Adrenal gland (tissue), 12 donors: ENCODE measurements around the gene AK4. TPM values are rescaled to one million over a fixed set of nuclear protein-coding genes. Genes with fewer than 3 reads are reported as not detected.

Experiments
- DNase-seq, 7 donors: peaks; one replicate each; pipeline ENCODE4 v3.0.0-alpha.2; 2019 to 2020
- H3K27ac ChIP-seq, 5 donors: fragments of 200-600 bp; sonication (generic) in 4 of 5; 1 replicate in 3 of 5; 2 replicates in 2 of 5; pipeline versions ENCODE4 v1.5.1 to v1.8.0; 2016 to 2020; ENCODE audit warnings: mild to moderate bottlenecking in 1 of 5
- H3K27me3 ChIP-seq: fragments of 200-600 bp; 2 replicates; pipeline ENCODE4 v1.8.0; 2021
- H3K36me3 ChIP-seq, 2 donors: fragments of 200-600 bp; replicated peaks in 1 of 2; 1 replicate in 1 of 2; 2 replicates in 1 of 2; pipeline versions ENCODE4 v1.5.1 to v1.8.0; 2018 to 2022
- H3K4me1 ChIP-seq, 2 donors: fragments of 200-600 bp; replicated peaks in 1 of 2; 1 replicate in 1 of 2; 2 replicates in 1 of 2; pipeline versions ENCODE4 v1.5.1 to v1.8.0; 2018 to 2021
- H3K4me3 ChIP-seq, 4 donors: fragments of 200-600 bp; sonication (generic) in 3 of 4; one replicate each; pipeline ENCODE4 v1.5.1; 2016 to 2018
- H3K9me3 ChIP-seq, 3 donors: fragments of 200-600 bp; sonication (generic) in 1 of 3; replicated peaks in 1 of 3; 1 replicate in 2 of 3; 2 replicates in 1 of 3; pipeline versions ENCODE4 v1.5.1 to v1.8.0; 2016 to 2021
- CTCF ChIP-seq, 6 experiments: fragments of 450-650 bp in 4 of 6; fragments of 200-600 bp in 2 of 6; sonication (generic) in 1 of 6; IDR thresholded peaks; 1 replicate in 5 of 6; 2 replicates in 1 of 6; pipeline versions ENCODE4 v1.5.1 to v1.8.0; 2016 to 2021; ENCODE audit warnings: antibody characterized with exemption in 6 of 6, mild to moderate bottlenecking in 2 of 6, moderate library complexity in 1 of 6
- POLR2A ChIP-seq, 2 donors: fragments of 450-650 bp; IDR thresholded peaks; one replicate each; pipeline ENCODE4 v1.6.1; 2017; ENCODE audit warnings: antibody characterized with exemption in 2 of 2, mild to moderate bottlenecking in 2 of 2, moderate library complexity in 1 of 2
- WGBS, 4 donors: extraction: QIAGEN DNeasy Blood & Tissue Kit in 2 of 4; methylation state at CpG; one replicate each; pipeline versions ENCODE4 v1.1.5 to v1.1.7; 2013 to 2017; 5-methylcytosine and 5-hydroxymethylcytosine counted together
- intact Hi-C, 2 donors: fragments of 100-400 bp; cut with DNase I; formaldehyde crosslinking; loops; one replicate each; pipeline versions ENCODE4 v1.14.1 to v1.15.0; 2022 to 2023
- polyA plus RNA-seq, 3 donors: library from polyadenylated mRNA; stranded (reverse); fragments of 200-250 nt in 2 of 3; fragments of 350-450 nt in 1 of 3; fragmentation: Illumina TruSeq in 1 of 3; extraction: RNeasy Lipid Tissue Mini Kit (QIAGEN cat#74804) in 1 of 3; gene quantifications; one replicate each; pipeline ENCODE4 v1.2.3, GENCODE V29; 2013 to 2014
- small RNA-seq, 2 donors: library from RNA; depleted of rRNA; stranded (forward); fragments of <200 nt; gene quantifications; one replicate each; pipeline ENCODE3, GENCODE V24; 2016
- total RNA-seq, 9 donors: library from RNA; depleted of rRNA in 4 of 9; stranded (reverse); fragments of >200 nt in 4 of 9; fragments of 120-200 nt in 1 of 9; fragmentation: NEBNext Ultra II Directional in 1 of 9; extraction: Animal tissue kit (Norgen Biotek cat#: 25700) in 1 of 9; gene quantifications; one replicate each; pipeline versions ENCODE4 v1.1.0 to v1.2.4, GENCODE V29; 2013 to 2023
- donor health status: healthy with polysubstance abuse.
- donor health status: Bipolar disorder and iron deficiency.
- donor health status: DM: yes; HTN: yes; CAD: no.
- donor health status: DM: no; HTN: no; CAD: no.
- donor health status: DM: no; HTN: no; CAD: no.
- donor health status: DM: yes; HTN: yes; CAD: no.

The AK4 gene
- total and polyA plus RNA-seq, 12 donors = 0.67 to 12.4 (median 2.5) TPM

- TF ChIP-seq POLR2A (IDR thresholded peaks at IDR 0.05) (no peak), CTCF (IDR thresholded peaks at IDR 0.05) (no peak)
- no peak overlapping the region for H3K27ac ChIP-seq
- intact Hi-C loops = no loop called here
- peaks cover 0 to 9% of the 10 kb centered on the region in 2 donors for H3K4me1 ChIP-seq
- H3K27me3 ChIP-seq = no peaks in the 10 kb centered on the region
- DNase-seq = no peak
- 66 to 75% (median 71%) methylated on average over 5 of the region's 5 CpGs for WGBS, 4 donors
- no peak overlapping the region for H3K4me3 ChIP-seq
- H3K36me3 ChIP-seq = no peaks in the 10 kb centered on the region
- H3K9me3 ChIP-seq = no peaks in the 10 kb centered on the region
These were observed 130.5 kb downstream of the AK4 start for GRCh38 chr1:65278376-65279069.

- Histone ChIP-seq H3K27ac (no peak overlapping the region), H3K36me3 (no peaks in the 10 kb centered on the region), H3K27me3 (no peaks in the 10 kb centered on the region), H3K9me3 (no peaks in the 10 kb centered on the region), H3K4me3 (no peak overlapping the region), H3K4me1 (peaks cover 0 to 9% of the 10 kb centered on the region in 2 donors)
- intact Hi-C loops = no loop called here
- 58 to 71% (median 61%) methylated on average over 5 of the region's 5 CpGs for WGBS, 4 donors
- TF ChIP-seq POLR2A (IDR thresholded peaks at IDR 0.05) = no peak
- no peak for TF ChIP-seq CTCF (IDR thresholded peaks at IDR 0.05)
- no peak for DNase-seq
These were observed 131.2 kb downstream of the AK4 start for GRCh38 chr1:65279070-65279779.

Small RNAs within 50 kb of the gene (small RNA-seq; reads per million reads assigned to genes)
- gene RPS29P7 = 0 reads per million in 2 donors

Other genes with a start within 250 kb of the AK4 start
- 100 to 1,000 TPM in 5 of 9 donors, 10 to 100 TPM in 4; 58.0 to 155 (median 107) TPM for gene JAK1, start 181.7 kb upstream of the AK4 start, total RNA-seq
- gene JAK1, start 181.7 kb upstream of the AK4 start, polyA plus RNA-seq = 10 to 100 TPM; 23.4 to 59.5 (median 32.9) TPM
- gene DNAJC6, start 161.3 kb downstream of the AK4 start, total RNA-seq = 10 to 100 TPM in 7 of 9 donors, 1 to 10 TPM in 2; 7.5 to 39.8 (median 14.5) TPM
- 10 to 100 TPM in 1 of 3 donors, 1 to 10 TPM in 2; 1.5 to 27.0 (median 2.7) TPM for gene DNAJC6, start 161.3 kb downstream of the AK4 start, polyA plus RNA-seq